ENCODE data around the gene ZNF346.

- TF ChIP-seq CTCF (IDR thresholded peaks at IDR 0.05) (no peak), POLR2A (IDR thresholded peaks at IDR 0.05) (no peak), POLR2AphosphoS5 (IDR thresholded peaks at IDR 0.05) (no peak)
Measured at GRCh38 chr5:176995122-176995490, 27.4 kb upstream of the ZNF346 start.

Data from breast epithelium (tissue), 3 donors.